HepG2 (cell line): ENCODE data around the gene SAYSD1. TPM values are rescaled to one million over a fixed set of nuclear protein-coding genes. Genes with fewer than 3 reads are reported as not detected.

Experiments used
- BHLHE40 ChIP-seq: IDR thresholded peaks from 2 replicates; pipeline ENCODE4 v1.6.1; 2011; ENCODE audit warnings: low read length, improper control_type of control experiment
- HOXA7 ChIP-seq: sonication (generic); formaldehyde crosslinking; IDR thresholded peaks from 2 replicates; pipeline ENCODE4 v1.8.1; 2022; ENCODE audit warnings: mild to moderate bottlenecking, missing genetic modification reagents, moderate library complexity
- IKZF4 ChIP-seq: sonication (generic); formaldehyde crosslinking; IDR thresholded peaks from 2 replicates; pipeline ENCODE4 v1.5.1; 2020; ENCODE audit warnings: borderline replicate concordance, mild to moderate bottlenecking, low read depth, missing genetic modification reagents; ENCODE audit errors: not compliant biosample characterization
- MAFG ChIP-seq: sonication (generic); formaldehyde crosslinking; IDR thresholded peaks from 2 replicates; pipeline ENCODE4 v1.5.1; 2020; ENCODE audit warnings: mild to moderate bottlenecking, missing genetic modification reagents
- MBNL3 ChIP-seq: fragments of 250-450 bp; sonication (Bioruptor Pico); conservative IDR thresholded peaks from 2 replicates; pipeline ENCODE4 v1.8.0; 2022; ENCODE audit warnings: mild to moderate bottlenecking, inconsistent platforms
- RARA ChIP-seq: IDR thresholded peaks from 2 replicates; pipeline ENCODE4 v1.6.1; 2016; ENCODE audit warnings: missing genetic modification reagents, missing compliant biosample characterization
- RCOR2 ChIP-seq: IDR thresholded peaks from 2 replicates; pipeline ENCODE4 v1.6.1; 2016; ENCODE audit warnings: missing biosample characterization, missing genetic modification reagents
- SP4 ChIP-seq: sonication (generic); formaldehyde crosslinking; IDR thresholded peaks from 2 replicates; pipeline ENCODE4 v1.8.1; 2023; ENCODE audit warnings: mild to moderate bottlenecking, missing genetic modification reagents
- YEATS4 ChIP-seq: sonication (generic); formaldehyde crosslinking; IDR thresholded peaks from 2 replicates; pipeline ENCODE4 v1.4.0; 2020; ENCODE audit warnings: missing genetic modification reagents, borderline replicate concordance
- ZNF20 ChIP-seq: sonication (generic); formaldehyde crosslinking; IDR thresholded peaks from 2 replicates; pipeline ENCODE4 v1.4.0; 2020; ENCODE audit warnings: mild to moderate bottlenecking, moderate library complexity, missing genetic modification reagents
- ZNF329 ChIP-seq: sonication (generic); formaldehyde crosslinking; IDR thresholded peaks from 2 replicates; pipeline ENCODE4 v1.9.0; 2021; ENCODE audit warnings: low read depth, mild to moderate bottlenecking, missing genetic modification reagents
- ZNF543 ChIP-seq: sonication (generic); formaldehyde crosslinking; IDR thresholded peaks from 2 replicates; pipeline ENCODE4 v1.4.0; 2020; ENCODE audit warnings: mild to moderate bottlenecking, missing genetic modification reagents
- ZNF550 ChIP-seq: sonication (generic); formaldehyde crosslinking; IDR thresholded peaks from 2 replicates; pipeline ENCODE4 v1.4.0; 2020; ENCODE audit warnings: mild to moderate bottlenecking, missing genetic modification reagents, borderline replicate concordance
- ZNF615 ChIP-seq: sonication (generic); formaldehyde crosslinking; IDR thresholded peaks from 2 replicates; pipeline ENCODE4 v1.5.0; 2020; ENCODE audit warnings: mild to moderate bottlenecking, missing genetic modification reagents, borderline replicate concordance
- ZNF670 ChIP-seq: sonication (generic); formaldehyde crosslinking; IDR thresholded peaks from 2 replicates; pipeline ENCODE4 v1.8.0; 2022; ENCODE audit warnings: mild to moderate bottlenecking, missing genetic modification reagents, borderline replicate concordance
- ZNF737 ChIP-seq: sonication (generic); formaldehyde crosslinking; IDR thresholded peaks from 2 replicates; pipeline ENCODE4 v1.5.0; 2020; ENCODE audit warnings: missing genetic modification reagents, mild to moderate bottlenecking, borderline replicate concordance
- ZNF879 ChIP-seq: sonication (generic); formaldehyde crosslinking; IDR thresholded peaks from 2 replicates; pipeline ENCODE4 v1.8.1; 2023; ENCODE audit warnings: missing genetic modification reagents
- polyA plus RNA-seq, 8 experiments: library from polyadenylated mRNA; depleted of rRNA in 3 of 8; stranded (reverse) in 7 of 8; unstranded in 1 of 8; fragments of >200 nt; fragmentation: Illumina TruSeq in 4 of 8; extraction: Trizol in 4 of 8; gene quantifications; 2 replicates each; pipeline versions ENCODE4 v1.2.1 to v1.2.3, GENCODE V29; 2011 to 2016; ENCODE audit warnings: low read depth in 4 of 8, missing spikeins in 1 of 8, mixed read lengths in 1 of 8; ENCODE audit not compliant: insufficient read depth in 1 of 8
- total RNA-seq, 5 experiments: library from RNA; depleted of rRNA; stranded (reverse); fragments of >200 nt; fragmentation: Illumina TruSeq; extraction: Trizol; gene quantifications; 2 replicates each; pipeline ENCODE4 v1.2.3, GENCODE V29; 2016; ENCODE audit warnings: low read depth in 1 of 5
- TF ChIP-seq, protein P1 (sequence below): sonication (generic); formaldehyde crosslinking; IDR thresholded peaks from 2 replicates; pipeline ENCODE4 v1.5.0; 2020; ENCODE audit warnings: mild to moderate bottlenecking, missing genetic modification reagents
- TF ChIP-seq, protein P2 (sequence below): sonication (generic); formaldehyde crosslinking; IDR thresholded peaks from 2 replicates; pipeline ENCODE4 v1.4.0; 2020; ENCODE audit warnings: missing genetic modification reagents, borderline replicate concordance
- TF ChIP-seq, protein P3 (sequence below): sonication (generic); formaldehyde crosslinking; IDR thresholded peaks from 2 replicates; pipeline ENCODE4 v1.5.1; 2020; ENCODE audit warnings: missing genetic modification reagents, mild to moderate bottlenecking, borderline replicate concordance
- TF ChIP-seq, protein P4 (sequence below): sonication (generic); formaldehyde crosslinking; IDR thresholded peaks from 2 replicates; pipeline ENCODE4 v1.5.0; 2020; ENCODE audit warnings: missing genetic modification reagents
- TF ChIP-seq, protein P5 (sequence below): sonication (generic); formaldehyde crosslinking; IDR thresholded peaks from 2 replicates; pipeline ENCODE4 v1.4.0; 2020; ENCODE audit warnings: missing genetic modification reagents

The SAYSD1 gene
- total and polyA plus RNA-seq, 2 of the 13 experiments (the other 11 are each of a cell fraction or from before 2014, with no cell fraction given): 10.1 to 16.0 TPM

DNA sequence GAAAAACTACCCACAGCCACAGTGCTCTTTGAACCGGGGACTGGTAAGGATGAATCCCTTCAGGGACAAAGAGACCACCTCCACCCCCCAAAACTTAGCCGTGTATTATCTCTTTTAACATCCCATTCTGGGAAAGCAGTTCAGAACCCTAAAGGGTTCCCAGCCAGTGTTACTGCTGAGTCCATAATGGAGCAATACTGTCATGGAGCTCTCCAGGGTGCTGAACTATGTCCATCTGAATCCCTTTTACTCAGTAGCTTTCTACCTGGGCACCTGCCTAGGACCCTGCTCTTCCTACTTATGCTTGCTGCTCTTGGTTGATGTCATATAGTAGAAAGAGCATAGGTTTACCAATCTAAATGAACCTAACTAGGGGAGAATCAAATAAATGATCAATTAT, 22.3 kb upstream of the SAYSD1 start (continued):
- TF ChIP-seq, protein P1, sequence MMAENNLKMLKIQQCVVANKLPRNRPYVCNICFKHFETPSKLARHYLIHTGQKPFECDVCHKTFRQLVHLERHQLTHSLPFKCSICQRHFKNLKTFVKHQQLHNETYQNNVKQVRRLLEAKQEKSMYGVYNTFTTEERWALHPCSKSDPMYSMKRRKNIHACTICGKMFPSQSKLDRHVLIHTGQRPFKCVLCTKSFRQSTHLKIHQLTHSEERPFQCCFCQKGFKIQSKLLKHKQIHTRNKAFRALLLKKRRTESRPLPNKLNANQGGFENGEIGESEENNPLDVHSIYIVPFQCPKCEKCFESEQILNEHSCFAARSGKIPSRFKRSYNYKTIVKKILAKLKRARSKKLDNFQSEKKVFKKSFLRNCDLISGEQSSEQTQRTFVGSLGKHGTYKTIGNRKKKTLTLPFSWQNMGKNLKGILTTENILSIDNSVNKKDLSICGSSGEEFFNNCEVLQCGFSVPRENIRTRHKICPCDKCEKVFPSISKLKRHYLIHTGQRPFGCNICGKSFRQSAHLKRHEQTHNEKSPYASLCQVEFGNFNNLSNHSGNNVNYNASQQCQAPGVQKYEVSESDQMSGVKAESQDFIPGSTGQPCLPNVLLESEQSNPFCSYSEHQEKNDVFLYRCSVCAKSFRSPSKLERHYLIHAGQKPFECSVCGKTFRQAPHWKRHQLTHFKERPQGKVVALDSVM (CRISPR knock-in tag): no peak
- TF ChIP-seq ZNF615 (CRISPR knock-in tag) (no peak), YEATS4 (no peak), ZNF737 (CRISPR knock-in tag) (no peak), IKZF4 (CRISPR knock-in tag) (no peak), ZNF329 (CRISPR knock-in tag) (no peak), ZNF543 (CRISPR knock-in tag) (no peak), MBNL3 (CRISPR knock-in tag) (no peak), ZNF550 (CRISPR knock-in tag) (no peak), HOXA7 (CRISPR knock-in tag) (no peak), RCOR2 (CRISPR knock-in tag) (no peak), RARA (peak; percentile 61; the same call in 1 of the 2 replicates), ZNF879 (CRISPR knock-in tag) (no peak), ZNF670 (no peak), SP4 (no peak), ZNF20 (CRISPR knock-in tag) (no peak), BHLHE40 (no peak), MAFG (CRISPR knock-in tag) (no peak)
- TF ChIP-seq, protein P2, sequence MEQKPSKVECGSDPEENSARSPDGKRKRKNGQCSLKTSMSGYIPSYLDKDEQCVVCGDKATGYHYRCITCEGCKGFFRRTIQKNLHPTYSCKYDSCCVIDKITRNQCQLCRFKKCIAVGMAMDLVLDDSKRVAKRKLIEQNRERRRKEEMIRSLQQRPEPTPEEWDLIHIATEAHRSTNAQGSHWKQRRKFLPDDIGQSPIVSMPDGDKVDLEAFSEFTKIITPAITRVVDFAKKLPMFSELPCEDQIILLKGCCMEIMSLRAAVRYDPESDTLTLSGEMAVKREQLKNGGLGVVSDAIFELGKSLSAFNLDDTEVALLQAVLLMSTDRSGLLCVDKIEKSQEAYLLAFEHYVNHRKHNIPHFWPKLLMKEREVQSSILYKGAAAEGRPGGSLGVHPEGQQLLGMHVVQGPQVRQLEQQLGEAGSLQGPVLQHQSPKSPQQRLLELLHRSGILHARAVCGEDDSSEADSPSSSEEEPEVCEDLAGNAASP: peak; percentile 53; the same call in 1 of the 2 replicates
- TF ChIP-seq, protein P3, sequence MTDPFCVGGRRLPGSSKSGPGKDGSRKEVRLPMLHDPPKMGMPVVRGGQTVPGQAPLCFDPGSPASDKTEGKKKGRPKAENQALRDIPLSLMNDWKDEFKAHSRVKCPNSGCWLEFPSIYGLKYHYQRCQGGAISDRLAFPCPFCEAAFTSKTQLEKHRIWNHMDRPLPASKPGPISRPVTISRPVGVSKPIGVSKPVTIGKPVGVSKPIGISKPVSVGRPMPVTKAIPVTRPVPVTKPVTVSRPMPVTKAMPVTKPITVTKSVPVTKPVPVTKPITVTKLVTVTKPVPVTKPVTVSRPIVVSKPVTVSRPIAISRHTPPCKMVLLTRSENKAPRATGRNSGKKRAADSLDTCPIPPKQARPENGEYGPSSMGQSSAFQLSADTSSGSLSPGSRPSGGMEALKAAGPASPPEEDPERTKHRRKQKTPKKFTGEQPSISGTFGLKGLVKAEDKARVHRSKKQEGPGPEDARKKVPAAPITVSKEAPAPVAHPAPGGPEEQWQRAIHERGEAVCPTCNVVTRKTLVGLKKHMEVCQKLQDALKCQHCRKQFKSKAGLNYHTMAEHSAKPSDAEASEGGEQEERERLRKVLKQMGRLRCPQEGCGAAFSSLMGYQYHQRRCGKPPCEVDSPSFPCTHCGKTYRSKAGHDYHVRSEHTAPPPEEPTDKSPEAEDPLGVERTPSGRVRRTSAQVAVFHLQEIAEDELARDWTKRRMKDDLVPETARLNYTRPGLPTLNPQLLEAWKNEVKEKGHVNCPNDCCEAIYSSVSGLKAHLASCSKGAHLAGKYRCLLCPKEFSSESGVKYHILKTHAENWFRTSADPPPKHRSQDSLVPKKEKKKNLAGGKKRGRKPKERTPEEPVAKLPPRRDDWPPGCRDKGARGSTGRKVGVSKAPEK: no peak
- TF ChIP-seq, protein P4, sequence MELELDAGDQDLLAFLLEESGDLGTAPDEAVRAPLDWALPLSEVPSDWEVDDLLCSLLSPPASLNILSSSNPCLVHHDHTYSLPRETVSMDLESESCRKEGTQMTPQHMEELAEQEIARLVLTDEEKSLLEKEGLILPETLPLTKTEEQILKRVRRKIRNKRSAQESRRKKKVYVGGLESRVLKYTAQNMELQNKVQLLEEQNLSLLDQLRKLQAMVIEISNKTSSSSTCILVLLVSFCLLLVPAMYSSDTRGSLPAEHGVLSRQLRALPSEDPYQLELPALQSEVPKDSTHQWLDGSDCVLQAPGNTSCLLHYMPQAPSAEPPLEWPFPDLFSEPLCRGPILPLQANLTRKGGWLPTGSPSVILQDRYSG (CRISPR knock-in tag): no peak
- TF ChIP-seq, protein P5, sequence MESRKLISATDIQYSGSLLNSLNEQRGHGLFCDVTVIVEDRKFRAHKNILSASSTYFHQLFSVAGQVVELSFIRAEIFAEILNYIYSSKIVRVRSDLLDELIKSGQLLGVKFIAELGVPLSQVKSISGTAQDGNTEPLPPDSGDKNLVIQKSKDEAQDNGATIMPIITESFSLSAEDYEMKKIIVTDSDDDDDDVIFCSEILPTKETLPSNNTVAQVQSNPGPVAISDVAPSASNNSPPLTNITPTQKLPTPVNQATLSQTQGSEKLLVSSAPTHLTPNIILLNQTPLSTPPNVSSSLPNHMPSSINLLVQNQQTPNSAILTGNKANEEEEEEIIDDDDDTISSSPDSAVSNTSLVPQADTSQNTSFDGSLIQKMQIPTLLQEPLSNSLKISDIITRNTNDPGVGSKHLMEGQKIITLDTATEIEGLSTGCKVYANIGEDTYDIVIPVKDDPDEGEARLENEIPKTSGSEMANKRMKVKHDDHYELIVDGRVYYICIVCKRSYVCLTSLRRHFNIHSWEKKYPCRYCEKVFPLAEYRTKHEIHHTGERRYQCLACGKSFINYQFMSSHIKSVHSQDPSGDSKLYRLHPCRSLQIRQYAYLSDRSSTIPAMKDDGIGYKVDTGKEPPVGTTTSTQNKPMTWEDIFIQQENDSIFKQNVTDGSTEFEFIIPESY (CRISPR knock-in tag): no peak
